Prostate gland (tissue), 2 donors: ENCODE measurements around the gene HDAC4. TPM values are rescaled to one million over a fixed set of nuclear protein-coding genes. Genes with fewer than 3 reads are reported as not detected.

ENCODE experiments used
- DNase-seq: peaks from one replicate; pipeline ENCODE4 v3.0.0-alpha.2; 2019; ENCODE audit warnings: low spot score
- H3K27ac ChIP-seq, 2 donors: fragments of 200-600 bp; sonication (generic); 2 replicates each; pipeline ENCODE4 v1.5.1; 2017 to 2019
- H3K27me3 ChIP-seq: fragments of 200-600 bp; sonication (generic); replicated peaks from 2 replicates; pipeline ENCODE4 v1.5.1; 2019; ENCODE audit not compliant: insufficient read depth
- H3K36me3 ChIP-seq, 2 donors: fragments of 200-600 bp; sonication (generic); 1 replicate in 1 of 2; 2 replicates in 1 of 2; pipeline versions ENCODE4 v1.5.1 to v1.8.1; 2017 to 2019
- H3K4me1 ChIP-seq: fragments of 200-600 bp; sonication (generic); replicated peaks from 2 replicates; pipeline ENCODE4 v1.5.1; 2019
- H3K4me3 ChIP-seq, 2 donors: fragments of 200-600 bp; sonication (generic); 2 replicates each; pipeline ENCODE4 v1.5.1; 2017 to 2019
- H3K9me3 ChIP-seq: fragments of 200-600 bp; sonication (generic); 2 replicates; pipeline ENCODE4 v1.5.1; 2017
- CTCF ChIP-seq, 4 experiments: fragments of 200-600 bp in 2 of 4; fragments of 450-650 bp in 2 of 4; sonication (generic) in 2 of 4; IDR thresholded peaks; 1 replicate in 3 of 4; 2 replicates in 1 of 4; pipeline ENCODE4 v1.5.1; 2016 to 2019; ENCODE audit warnings: antibody characterized with exemption in 4 of 4, mild to moderate bottlenecking in 2 of 4, moderate library complexity in 2 of 4
- POLR2A ChIP-seq: fragments of 450-650 bp; IDR thresholded peaks from one replicate; pipeline ENCODE4 v1.6.1; 2016; ENCODE audit warnings: antibody characterized with exemption, mild to moderate bottlenecking
- POLR2AphosphoS5 ChIP-seq: sonication (generic); formaldehyde crosslinking; IDR thresholded peaks from one replicate; pipeline ENCODE4 v1.6.1; 2017; ENCODE audit warnings: antibody characterized with exemption
- WGBS: methylation state at CpG from one replicate; pipeline ENCODE4 v1.1.5; 2018; 5-methylcytosine and 5-hydroxymethylcytosine counted together
- intact Hi-C: fragments of 100-400 bp; cut with DNase I; formaldehyde crosslinking; loops from one replicate; pipeline ENCODE4 v1.14.2; 2022
- total RNA-seq, 2 donors: library from RNA; depleted of rRNA; stranded (reverse); fragments of >200 nt; gene quantifications; one replicate each; pipeline ENCODE4 v1.1.0, GENCODE V29; 2016

HDAC4 gene
- total RNA-seq, 2 donors from 2014 or later = 41.8 to 44.2 TPM

DNA sequence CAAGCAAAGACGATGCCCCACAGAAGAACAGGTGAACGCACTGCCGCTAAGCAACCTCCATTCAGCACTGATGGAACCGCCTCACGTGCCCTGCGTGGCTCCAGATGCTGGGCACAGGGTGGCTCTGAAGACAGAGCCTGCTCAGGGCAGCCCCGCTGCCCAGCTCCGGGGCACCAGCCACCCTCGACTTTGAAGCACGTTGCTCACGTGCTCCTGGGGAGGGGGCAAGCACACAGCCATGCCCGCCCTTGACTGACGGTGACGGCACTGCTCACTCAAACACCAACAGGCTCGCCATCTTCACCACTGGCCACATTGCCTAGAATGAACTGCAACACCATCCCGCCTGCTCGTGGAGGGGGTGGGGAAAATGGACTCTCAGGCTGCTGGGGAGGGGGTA is 251.3 kb downstream of the HDAC4 start:
- TF ChIP-seq POLR2A (no peak), CTCF (IDR thresholded peaks at IDR 0.05) (no peak), POLR2AphosphoS5 (no peak)
- WGBS = 93% methylated on average over 12 of the region's 17 CpGs
- peaks cover 0 to 5% of the 10 kb centered on the region in 2 donors for H3K36me3 ChIP-seq
- no peaks in the 10 kb centered on the region for H3K9me3 ChIP-seq
- H3K27me3 ChIP-seq = no peaks in the 10 kb centered on the region
- no peak for DNase-seq
- no peak overlapping the region for H3K27ac ChIP-seq
- H3K4me1 ChIP-seq = no peaks in the 10 kb centered on the region
- H3K4me3 ChIP-seq = no peak overlapping the region
- intact Hi-C loops = loop anchor here (10.0 kb wide), 1 partner anchor 95 kb away; no protein-coding TSS in a partner anchor

- no peak for TF ChIP-seq CTCF (IDR thresholded peaks at IDR 0.05)
- no peak for TF ChIP-seq POLR2A
- no peak for TF ChIP-seq POLR2AphosphoS5
- Histone ChIP-seq H3K9me3 (no peaks in the 10 kb centered on the region), H3K27ac (no peak overlapping the region), H3K27me3 (no peaks in the 10 kb centered on the region), H3K4me1 (no peaks in the 10 kb centered on the region), H3K36me3 (peaks cover 0 to 5% of the 10 kb centered on the region in 2 donors), H3K4me3 (no peak overlapping the region)
- 94% methylated on average over 28 of the region's 28 CpGs for WGBS
- no peak for DNase-seq
- intact Hi-C loops = loop anchor here (10.0 kb wide), 1 partner anchor 96 kb away; no protein-coding TSS in a partner anchor
Measured at GRCh38 chr2:239148495-239149200, 252.2 kb downstream of the HDAC4 start.

GRCh38 chr2:239147376-239147775 is 253.4 kb downstream of the HDAC4 start:
- no peaks in the 10 kb centered on the region for H3K27me3 ChIP-seq
- no peak for TF ChIP-seq POLR2AphosphoS5
- no peak for TF ChIP-seq POLR2A
- TF ChIP-seq CTCF (IDR thresholded peaks at IDR 0.05) = no peak
- no peak for DNase-seq
- H3K9me3 ChIP-seq = no peaks in the 10 kb centered on the region
- no peak overlapping the region for H3K27ac ChIP-seq
- H3K4me1 ChIP-seq = no peaks in the 10 kb centered on the region
- WGBS = 92% methylated on average over 9 of the region's 9 CpGs
- intact Hi-C loops = loop anchor here (10.0 kb wide), 1 partner anchor 97 kb away; no protein-coding TSS in a partner anchor
- no peak overlapping the region for H3K4me3 ChIP-seq
- peaks cover 0 to 1% of the 10 kb centered on the region in 2 donors for H3K36me3 ChIP-seq

DNA sequence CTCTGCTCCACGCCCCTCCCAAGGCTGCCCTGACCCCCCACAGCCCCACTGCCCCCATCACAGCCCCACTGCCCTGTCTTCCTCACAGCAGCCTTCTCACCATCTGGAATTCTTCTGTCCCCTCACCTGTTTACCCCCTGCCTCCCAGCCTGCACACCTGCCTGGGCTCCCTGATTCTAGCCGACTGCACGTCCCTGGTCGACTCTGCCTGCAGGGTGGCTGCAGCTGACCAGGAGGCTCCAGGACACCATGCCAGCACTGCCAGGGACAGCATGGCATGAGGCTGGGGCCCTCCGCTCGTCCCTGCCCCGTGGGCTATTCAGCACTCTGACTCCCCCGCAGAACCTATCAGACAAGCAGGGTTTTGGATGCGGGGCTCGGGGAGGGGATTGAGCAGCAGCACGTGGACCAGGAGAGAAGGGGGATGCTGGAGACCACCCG is 254.1 kb downstream of the HDAC4 start:
- no peaks in the 10 kb centered on the region for H3K27me3 ChIP-seq
- no peak for DNase-seq
- intact Hi-C loops = loop anchor here (10.0 kb wide), 1 partner anchor 98 kb away; no protein-coding TSS in a partner anchor
- H3K9me3 ChIP-seq = no peaks in the 10 kb centered on the region
- no peak overlapping the region for H3K4me3 ChIP-seq
- H3K36me3 ChIP-seq = no peaks in the 10 kb centered on the region
- H3K4me1 ChIP-seq = no peaks in the 10 kb centered on the region
- WGBS = 95% methylated on average over 12 of the region's 12 CpGs
- no peak overlapping the region for H3K27ac ChIP-seq
- TF ChIP-seq POLR2AphosphoS5 = no peak
- TF ChIP-seq CTCF (IDR thresholded peaks at IDR 0.05) = no peak
